Lung (tissue), 12 donors: Measurements from ENCODE around the gene TRIM56. TPM values are rescaled to one million over a fixed set of nuclear protein-coding genes. Genes with fewer than 3 reads are reported as not detected.
"Not testable (repeated sequence)": the region's sequence is repeated elsewhere in the genome, so short reads cannot be mapped to it uniquely, and the experiment has no call there.

Source experiments
- ATAC-seq: fragments of 200-7000 bp; cut with Tn5 transposase; one replicate; pipeline ENCODE4 v1.9.1; 2020; ENCODE audit warnings: moderate number of reproducible peaks; ENCODE audit not compliant: insufficient read depth, low FRiP score
- DNase-seq, 3 donors: peaks; one replicate each; pipeline ENCODE4 v3.0.0-alpha.2; 2013 to 2017
- H3K27ac ChIP-seq, 2 donors: one replicate each; pipeline ENCODE4 v1.5.1; 2013; ENCODE audit warnings: mild to moderate bottlenecking in 2 of 2, moderate library complexity in 2 of 2, control low read depth in 1 of 2, inconsistent platforms in 1 of 2, low read depth in 1 of 2, low read length in 1 of 2
- H3K27me3 ChIP-seq, 3 donors: one replicate each; pipeline ENCODE4 v1.5.1; 2013; ENCODE audit warnings: low read length in 2 of 3; ENCODE audit not compliant: control insufficient read depth in 3 of 3, insufficient read depth in 3 of 3
- H3K36me3 ChIP-seq, 4 donors: one replicate each; pipeline ENCODE4 v1.5.1; 2013; ENCODE audit warnings: low read length in 4 of 4, mild to moderate bottlenecking in 1 of 4, moderate library complexity in 1 of 4; ENCODE audit not compliant: control insufficient read depth in 4 of 4, insufficient read depth in 4 of 4
- H3K4me1 ChIP-seq, 5 donors: one replicate each; pipeline ENCODE4 v1.5.1; 2013; ENCODE audit warnings: low read length in 5 of 5, mild to moderate bottlenecking in 2 of 5, moderate library complexity in 1 of 5; ENCODE audit not compliant: control insufficient read depth in 5 of 5, insufficient read depth in 5 of 5
- H3K4me3 ChIP-seq: one replicate; pipeline ENCODE4 v1.5.1; 2013; ENCODE audit warnings: mild to moderate bottlenecking, control low read depth, moderate library complexity
- H3K9ac ChIP-seq, 2 donors: one replicate each; pipeline ENCODE4 v1.5.1; 2013; ENCODE audit warnings: low read length in 2 of 2, control low read depth in 1 of 2; ENCODE audit not compliant: insufficient read depth in 1 of 2
- H3K9me3 ChIP-seq, 4 donors: one replicate each; pipeline ENCODE4 v1.5.1; 2013; ENCODE audit warnings: low read length in 3 of 4, mild to moderate bottlenecking in 1 of 4, moderate library complexity in 1 of 4; ENCODE audit not compliant: control insufficient read depth in 4 of 4, insufficient read depth in 3 of 4
- CTCF ChIP-seq: IDR thresholded peaks from 2 replicates; pipeline ENCODE4 v1.5.1; 2012; ENCODE audit warnings: mild to moderate bottlenecking; ENCODE audit errors: control extremely low read depth, extremely low read depth
- WGBS, 2 donors: extraction: QIAGEN DNeasy Blood & Tissue Kit; methylation state at CpG; one replicate each; pipeline ENCODE4 v1.1.7; 2013; 5-methylcytosine and 5-hydroxymethylcytosine counted together
- polyA plus RNA-seq, 2 donors: library from polyadenylated mRNA; stranded (reverse); fragments of 200-250 nt; gene quantifications; one replicate each; pipeline ENCODE4 v1.2.1, GENCODE V29; 2013
- total RNA-seq, 2 donors: library from RNA; depleted of rRNA in 1 of 2; stranded (reverse); fragments of >200 nt in 1 of 2; gene quantifications; one replicate each; pipeline ENCODE4 v1.2.1, GENCODE V29; 2014 to 2021
- donor health status: control.
- donor health status: control.
- donor health status: Bipolar disorder and iron deficiency.
- donor health status: healthy.
- donor health status: DM: yes; HTN: yes; CAD: no.

TRIM56 gene
- total and polyA plus RNA-seq, 4 donors = 14.4 to 56.6 (median 24.1) TPM

GRCh38 chr7:101058355-101058754 lies 26.9 kb upstream of the TRIM56 start:
- H3K4me1 ChIP-seq = no peaks in the 10 kb centered on the region
- H3K9me3 ChIP-seq = no peaks in the 10 kb centered on the region
- H3K27me3 ChIP-seq = peaks cover 0 to 17% (median 9%) of the 10 kb centered on the region in 3 donors
- ATAC-seq (peak; percentile 53), DNase-seq (peak; percentile 61 to 72 (median 67))
- WGBS, 2 donors = 22 to 23% methylated on average over 9 of the region's 9 CpGs
- no peak overlapping the region for H3K4me3 ChIP-seq
- no peaks in the 10 kb centered on the region for H3K36me3 ChIP-seq
- H3K27ac ChIP-seq = no peak overlapping the region
- H3K9ac ChIP-seq = no peak overlapping the region
- no peak for TF ChIP-seq CTCF

- Histone ChIP-seq H3K9me3 (no peaks in the 10 kb centered on the region), H3K9ac (no peak overlapping the region), H3K4me1 (no peaks in the 10 kb centered on the region), H3K27me3 (peaks cover 0 to 17% (median 9%) of the 10 kb centered on the region in 3 donors), H3K4me3 (no peak overlapping the region), H3K27ac (no peak overlapping the region), H3K36me3 (no peaks in the 10 kb centered on the region)
- no peak for DNase-seq
- no peak for ATAC-seq
- no peak for TF ChIP-seq CTCF
- 31 to 43% methylated on average over 9 of the region's 9 CpGs for WGBS, 2 donors
Measured at GRCh38 chr7:101059620-101059942, 25.7 kb upstream of the TRIM56 start.

- no peaks in the 10 kb centered on the region for H3K9me3 ChIP-seq
- H3K27me3 ChIP-seq = peaks cover 0 to 17% (median 9%) of the 10 kb centered on the region in 3 donors
- H3K4me1 ChIP-seq = no peaks in the 10 kb centered on the region
- ATAC-seq = no peak
- no peak overlapping the region for H3K9ac ChIP-seq
- TF ChIP-seq CTCF = no peak
- no peak overlapping the region for H3K27ac ChIP-seq
- H3K4me3 ChIP-seq = no peak overlapping the region
- WGBS, 2 donors = 81 to 82% methylated on average over 5 of the region's 5 CpGs
- H3K36me3 ChIP-seq = no peaks in the 10 kb centered on the region
- no peak for DNase-seq
Measured at GRCh38 chr7:101060992-101061391, 24.3 kb upstream of the TRIM56 start.

GRCh38 chr7:101064176-101064550 lies 21.1 kb upstream of the TRIM56 start:
- not testable (repeated sequence) for H3K9me3 ChIP-seq, H3K27me3 ChIP-seq, H3K9ac ChIP-seq, H3K36me3 ChIP-seq, H3K4me3 ChIP-seq, DNase-seq, H3K4me1 ChIP-seq, ATAC-seq, H3K27ac ChIP-seq
- 62 to 65% methylated on average over 9 of the region's 9 CpGs for WGBS, 2 donors

- H3K27ac ChIP-seq, H3K9ac ChIP-seq, DNase-seq, H3K4me1 ChIP-seq, H3K4me3 ChIP-seq, ATAC-seq, H3K27me3 ChIP-seq, H3K9me3 ChIP-seq, H3K36me3 ChIP-seq: not testable (repeated sequence)
- 76 to 85% methylated on average over 3 of the region's 3 CpGs for WGBS, 2 donors
Measured at GRCh38 chr7:101065162-101065561, 20.1 kb upstream of the TRIM56 start.
